ENCODE data around the gene TESK1. TPM values are rescaled to one million over a fixed set of nuclear protein-coding genes. Genes with fewer than 3 reads are reported as not detected.
"Not testable (repeated sequence)": the region's sequence is repeated elsewhere in the genome, so short reads cannot be mapped to it uniquely, and the experiment has no call there.

The TESK1 gene
- total RNA-seq, 1 donor from 2014 or later: 25.4 TPM

- intact Hi-C loops (cut with micrococcal nuclease); H3K27ac ChIP-seq (replicated peaks); H3K27me3 ChIP-seq (ENCODE audit: low read depth); DNase-seq; H3K4me1 ChIP-seq; H3K4me3 ChIP-seq; H3K36me3 ChIP-seq: not testable (repeated sequence)
- peaks cover 29% of the 10 kb centered on the region for H3K9me3 ChIP-seq (replicated peaks)
These were observed 16.6 kb upstream of the TESK1 start for GRCh38 chr9:35588506-35588905.

GRCh38 chr9:35593581-35593980, 11.5 kb upstream of the TESK1 start:
- no peak for TF ChIP-seq CTCF (IDR thresholded peaks at IDR 0.05; ENCODE audit: borderline replicate concordance)
- Histone ChIP-seq H3K27ac (replicated peaks) (no peak overlapping the region), H3K4me1 (no peaks in the 10 kb centered on the region), H3K27me3 (ENCODE audit: low read depth) (no peaks in the 10 kb centered on the region), H3K4me3 (no peak overlapping the region), H3K9me3 (replicated peaks) (peaks cover 31% of the 10 kb centered on the region), H3K36me3 (peaks cover 8% of the 10 kb centered on the region)
- intact Hi-C loops (cut with micrococcal nuclease): no loop called here
- DNase-seq: no peak

GRCh38 chr9:35594471-35594870, 10.6 kb upstream of the TESK1 start:
- no peak for DNase-seq
- intact Hi-C loops (cut with micrococcal nuclease): no loop called here
- peaks cover 31% of the 10 kb centered on the region for H3K9me3 ChIP-seq (replicated peaks)
- no peak overlapping the region for H3K4me3 ChIP-seq
- peaks cover 8% of the 10 kb centered on the region for H3K36me3 ChIP-seq
- H3K27me3 ChIP-seq (ENCODE audit: low read depth): no peaks in the 10 kb centered on the region
- H3K4me1 ChIP-seq: no peaks in the 10 kb centered on the region
- no peak overlapping the region for H3K27ac ChIP-seq (replicated peaks)
- no peak for TF ChIP-seq CTCF (IDR thresholded peaks at IDR 0.05; ENCODE audit: borderline replicate concordance)

- peaks cover 30% of the 10 kb centered on the region for H3K9me3 ChIP-seq (replicated peaks)
- H3K36me3 ChIP-seq; H3K4me1 ChIP-seq; H3K27me3 ChIP-seq (ENCODE audit: low read depth); H3K27ac ChIP-seq (replicated peaks); H3K4me3 ChIP-seq; intact Hi-C loops (cut with micrococcal nuclease); DNase-seq: not testable (repeated sequence)
These were observed 8.2 kb upstream of the TESK1 start for GRCh38 chr9:35596907-35597306.

GRCh38 chr9:35598866-35599590, 6.0 kb upstream of the TESK1 start:
- no peaks in the 10 kb centered on the region for H3K27me3 ChIP-seq (ENCODE audit: low read depth)
- H3K4me3 ChIP-seq: no peak overlapping the region
- peaks cover 3% of the 10 kb centered on the region for H3K36me3 ChIP-seq
- intact Hi-C loops (cut with micrococcal nuclease): no loop called here
- TF ChIP-seq CTCF (IDR thresholded peaks at IDR 0.05; ENCODE audit: borderline replicate concordance): no peak
- DNase-seq: no peak
- H3K27ac ChIP-seq (replicated peaks): no peak overlapping the region
- H3K4me1 ChIP-seq: peaks cover 10% of the 10 kb centered on the region
- H3K9me3 ChIP-seq (replicated peaks): peaks cover 9% of the 10 kb centered on the region

GRCh38 chr9:35599763-35600604, 5.1 kb upstream of the TESK1 start:
- no peaks in the 10 kb centered on the region for H3K36me3 ChIP-seq
- intact Hi-C loops (cut with micrococcal nuclease): no loop called here
- peaks cover 18% of the 10 kb centered on the region for H3K4me1 ChIP-seq
- H3K4me3 ChIP-seq: no peak overlapping the region
- H3K27ac ChIP-seq (replicated peaks): no peak overlapping the region
- no peaks in the 10 kb centered on the region for H3K27me3 ChIP-seq (ENCODE audit: low read depth)
- no peaks in the 10 kb centered on the region for H3K9me3 ChIP-seq (replicated peaks)
- DNase-seq: no peak
- TF ChIP-seq CTCF (IDR thresholded peaks at IDR 0.05; ENCODE audit: borderline replicate concordance): no peak

Data from left ventricle myocardium inferior (tissue), 1 donor.